ENCODE data around the gene HOXA2.

GRCh38 chr7:27103489-27104226, 1.2 kb upstream of the HOXA2 start:
- TF ChIP-seq GATA2 (IDR thresholded peaks at IDR 0.05; ENCODE audit: low read depth, low read length): no peak
- no peak for TF ChIP-seq GATA3 (IDR thresholded peaks at IDR 0.05; ENCODE audit: low read depth, low read length)
